T-helper 2 cell treated with Interferon-gamma antibody and Interleukin-4, amounts not matched to agents 100 ng/mL and 5 ng/mL, for 36 hours (primary cell): Measurements from ENCODE around the gene MYBPC3. TPM values are rescaled to one million over a fixed set of nuclear protein-coding genes. Genes with fewer than 3 reads are reported as not detected.

Experiments
- total RNA-seq: library from RNA; stranded (reverse); gene quantifications from 2 replicates; pipeline ENCODE4 v1.2.3, GENCODE V29; 2022

The MYBPC3 gene
- total RNA-seq, 1 donor from 2014 or later, result not detected

Other genes starting within 250 kb of the MYBPC3 start
- gene ARFGAP2, start 175.8 kb downstream of the MYBPC3 start, total RNA-seq, result 97.0 and 97.9 TPM in 2 replicates
- 5.7 and 5.9 TPM in 2 replicates for gene PACSIN3, start 166.3 kb downstream of the MYBPC3 start, total RNA-seq
- 135 and 139 TPM in 2 replicates for gene DDB2, start 137.7 kb downstream of the MYBPC3 start, total RNA-seq
- 29.0 and 33.5 TPM in 2 replicates for gene ACP2, start 103.9 kb downstream of the MYBPC3 start, total RNA-seq
- gene NR1H3, start 94.7 kb downstream of the MYBPC3 start, total RNA-seq, result 7.5 and 9.0 TPM in 2 replicates
- 99.7 and 100 TPM in 2 replicates for gene MADD, start 82.6 kb downstream of the MYBPC3 start, total RNA-seq
- gene SPI1, start 25.8 kb upstream of the MYBPC3 start, total RNA-seq, result not detected in 2 replicates
- 20.2 and 20.6 TPM in 2 replicates for gene SLC39A13, start 55.9 kb upstream of the MYBPC3 start, total RNA-seq
- 176 and 181 TPM in 2 replicates for gene PSMC3, start 73.7 kb upstream of the MYBPC3 start, total RNA-seq
- gene RAPSN, start 96.4 kb upstream of the MYBPC3 start, total RNA-seq, result 0.93 and 1.1 TPM in 2 replicates
- gene CELF1, start 200.4 kb upstream of the MYBPC3 start, total RNA-seq, result 115 and 123 TPM in 2 replicates
- 34.2 and 38.4 TPM in 2 replicates for gene PTPMT1, start 212.9 kb upstream of the MYBPC3 start, total RNA-seq
- gene KBTBD4, start 226.3 kb upstream of the MYBPC3 start, total RNA-seq, result 17.2 and 17.8 TPM in 2 replicates
- gene NDUFS3, start 226.4 kb upstream of the MYBPC3 start, total RNA-seq, result 111 and 127 TPM in 2 replicates
- gene FAM180B, start 234.0 kb upstream of the MYBPC3 start, total RNA-seq, result 0.18 and 0.20 TPM in 2 replicates
- gene C1QTNF4, start 241.7 kb upstream of the MYBPC3 start, total RNA-seq, result 0.30 and 0.52 TPM in 2 replicates